ENCODE data around the gene DNM1L.

The DNM1L gene

GRCh38 chr12:32688786-32689185 is 9.7 kb downstream of the DNM1L start:
- Mint-ChIP-seq H3K36me3 (ENCODE audit: low read depth) (peaks cover 79% of the 10 kb centered on the region), H3K27ac (peak overlapping the region in 1 of 3 experiments; percentile 9), H3K4me3 (no peak overlapping the region), H3K9me3 (peaks cover 18% of the 10 kb centered on the region), H3K27me3 (ENCODE audit: low read depth) (no peaks in the 10 kb centered on the region), H3K4me1 (no peaks in the 10 kb centered on the region)
- no peak for TF ChIP-seq CTCF (IDR thresholded peaks at IDR 0.05; ENCODE audit: unreplicated experiment in 3 of 3)

- H3K4me3 Mint-ChIP-seq: no peak overlapping the region
- H3K9me3 Mint-ChIP-seq: peaks cover 38% of the 10 kb centered on the region
- H3K27ac Mint-ChIP-seq: no peak overlapping the region
- H3K4me1 Mint-ChIP-seq: no peaks in the 10 kb centered on the region
- H3K27me3 Mint-ChIP-seq (ENCODE audit: low read depth): no peaks in the 10 kb centered on the region
- no peak for TF ChIP-seq CTCF (IDR thresholded peaks at IDR 0.05; ENCODE audit: unreplicated experiment in 3 of 3)
- peaks cover 85% of the 10 kb centered on the region for H3K36me3 Mint-ChIP-seq (ENCODE audit: low read depth)
These were observed 11.8 kb downstream of the DNM1L start for GRCh38 chr12:32690927-32691326.

GRCh38 chr12:32692358-32692757 is 13.3 kb downstream of the DNM1L start:
- no peak for TF ChIP-seq CTCF (IDR thresholded peaks at IDR 0.05; ENCODE audit: unreplicated experiment in 3 of 3)
- no peaks in the 10 kb centered on the region for H3K27me3 Mint-ChIP-seq (ENCODE audit: low read depth)
- no peak overlapping the region for H3K4me3 Mint-ChIP-seq
- H3K36me3 Mint-ChIP-seq (ENCODE audit: low read depth): peaks cover 79% of the 10 kb centered on the region
- no peaks in the 10 kb centered on the region for H3K4me1 Mint-ChIP-seq
- peaks cover 38% of the 10 kb centered on the region for H3K9me3 Mint-ChIP-seq
- no peak overlapping the region for H3K27ac Mint-ChIP-seq

DNA sequence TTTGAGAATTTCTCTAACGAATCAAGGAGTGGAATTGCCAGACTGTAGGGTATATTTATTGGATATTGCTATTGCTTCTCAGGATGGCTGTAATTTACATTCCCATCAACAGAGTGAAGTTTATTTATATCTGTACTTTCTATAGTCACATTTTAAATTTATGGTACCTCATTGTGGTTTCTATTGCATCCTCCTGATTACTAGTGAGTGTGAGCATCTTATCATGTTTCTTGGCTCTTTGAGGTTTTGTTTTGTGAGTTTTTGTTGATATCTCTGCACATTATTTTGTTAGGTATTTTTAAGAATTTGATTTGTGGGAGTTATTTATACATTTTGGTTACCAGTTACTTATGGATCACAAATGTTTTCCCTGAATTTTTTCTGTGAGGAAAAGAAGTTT is 13.9 kb downstream of the DNM1L start:
- Mint-ChIP-seq H3K4me3 (no peak overlapping the region), H3K4me1 (no peaks in the 10 kb centered on the region), H3K27me3 (ENCODE audit: low read depth) (no peaks in the 10 kb centered on the region), H3K27ac (no peak overlapping the region), H3K9me3 (peaks cover 38% of the 10 kb centered on the region), H3K36me3 (ENCODE audit: low read depth) (peaks cover 73% of the 10 kb centered on the region)
- TF ChIP-seq CTCF (IDR thresholded peaks at IDR 0.05; ENCODE audit: unreplicated experiment in 3 of 3): no peak

DNA sequence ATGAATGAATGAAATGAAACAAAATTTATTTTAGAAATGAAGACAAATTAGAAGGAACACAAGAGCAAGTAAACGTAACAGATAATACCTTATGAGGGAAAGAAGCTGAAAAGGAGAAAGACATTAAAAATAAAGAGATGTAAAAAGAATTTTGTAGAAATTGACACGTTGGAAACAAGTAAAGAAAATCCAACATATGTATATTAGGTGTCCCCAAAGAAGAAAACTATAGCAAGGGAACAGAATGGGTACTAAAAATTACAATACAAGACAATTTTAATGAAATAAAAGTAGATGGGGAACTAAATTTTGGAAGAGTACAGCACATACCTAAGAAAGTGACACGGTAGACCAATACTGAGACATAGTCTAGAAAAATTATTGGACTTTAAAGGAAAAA is 16.7 kb downstream of the DNM1L start:
- TF ChIP-seq CTCF (IDR thresholded peaks at IDR 0.05; ENCODE audit: unreplicated experiment in 3 of 3): no peak
- Mint-ChIP-seq H3K27ac (no peak overlapping the region), H3K4me1 (no peaks in the 10 kb centered on the region), H3K4me3 (no peak overlapping the region), H3K9me3 (peaks cover 31% of the 10 kb centered on the region), H3K36me3 (ENCODE audit: low read depth) (peaks cover 55% of the 10 kb centered on the region), H3K27me3 (ENCODE audit: low read depth) (no peaks in the 10 kb centered on the region)

DNA sequence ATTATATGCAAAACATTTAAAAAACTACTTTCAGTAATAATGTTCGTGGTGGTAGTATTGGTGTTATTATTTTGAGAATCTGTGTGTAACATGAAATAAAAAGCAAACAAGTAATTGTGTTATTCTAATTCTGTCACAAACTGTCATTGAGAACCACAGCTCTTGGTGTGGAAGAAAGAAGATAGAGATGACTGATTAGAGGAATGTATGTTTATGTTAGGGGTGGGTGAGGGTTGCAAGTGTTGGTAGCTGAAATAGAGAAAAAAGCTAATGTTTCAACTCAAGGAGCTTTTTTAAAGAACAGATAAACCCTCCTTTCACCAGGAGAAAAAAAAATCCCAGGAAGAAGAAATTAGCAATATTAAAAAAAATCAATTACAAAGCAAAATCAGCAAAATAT is 18.3 kb downstream of the DNM1L start:
- peaks cover 25% of the 10 kb centered on the region for H3K9me3 Mint-ChIP-seq
- peaks cover 47% of the 10 kb centered on the region for H3K36me3 Mint-ChIP-seq (ENCODE audit: low read depth)
- no peak for TF ChIP-seq CTCF (IDR thresholded peaks at IDR 0.05; ENCODE audit: unreplicated experiment in 3 of 3)
- no peak overlapping the region for H3K4me3 Mint-ChIP-seq
- no peaks in the 10 kb centered on the region for H3K4me1 Mint-ChIP-seq
- no peaks in the 10 kb centered on the region for H3K27me3 Mint-ChIP-seq (ENCODE audit: low read depth)
- no peak overlapping the region for H3K27ac Mint-ChIP-seq
